ENCODE data around the gene AREG.

Gene AREG

DNA sequence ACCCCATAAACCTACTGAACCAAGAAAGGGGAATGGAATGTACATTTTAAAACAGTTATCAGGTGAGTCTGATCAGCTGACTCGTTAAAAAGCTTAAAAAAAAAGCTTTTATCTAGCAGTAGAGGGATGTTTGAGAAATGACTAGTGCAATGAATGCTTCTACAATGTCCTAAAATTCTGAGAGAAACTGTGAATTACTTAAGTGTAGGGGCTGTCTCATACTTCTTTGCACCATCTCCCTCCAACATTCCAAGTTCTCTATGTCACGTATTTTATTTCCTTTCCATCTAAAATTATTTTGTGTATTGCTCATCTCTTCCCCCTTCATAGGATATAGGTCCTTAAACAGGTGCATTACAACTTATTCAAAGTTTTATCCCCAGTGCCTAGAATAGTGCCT, 11.9 kb upstream of the AREG start:
- DNase-seq (ENCODE audit: low read depth) = no peak

DNA sequence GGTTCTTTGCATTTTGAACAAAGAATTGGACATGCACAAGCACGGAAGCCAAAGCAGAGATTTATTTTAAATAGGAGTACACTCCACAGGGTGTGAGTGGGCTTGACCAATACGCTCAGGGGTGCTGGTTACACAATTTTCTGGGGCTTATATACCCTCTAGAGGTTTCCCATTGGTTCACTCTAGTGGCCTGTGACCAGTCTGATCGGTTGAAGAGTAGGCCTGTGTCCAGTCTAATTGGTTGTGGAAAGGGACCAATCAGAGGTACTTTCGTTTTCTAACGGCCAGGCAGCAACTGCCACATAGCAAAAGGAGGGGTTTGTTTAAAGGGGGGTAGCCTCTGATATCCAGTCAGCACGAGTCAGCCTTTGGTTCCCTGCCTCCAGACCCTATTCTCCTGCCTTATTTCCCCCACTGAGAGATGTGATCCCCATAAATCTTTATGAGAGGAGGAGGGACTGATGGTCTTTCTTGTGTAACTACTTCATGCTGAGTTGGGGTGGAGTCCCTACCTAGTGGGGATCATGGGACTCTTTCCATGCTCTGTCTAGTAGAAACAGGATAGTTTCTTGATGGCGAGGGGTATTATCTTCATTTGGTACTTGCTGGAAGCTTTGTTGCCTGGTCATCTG, 11.3 kb upstream of the AREG start:
- DNase-seq (ENCODE audit: low read depth) = no peak

DNA sequence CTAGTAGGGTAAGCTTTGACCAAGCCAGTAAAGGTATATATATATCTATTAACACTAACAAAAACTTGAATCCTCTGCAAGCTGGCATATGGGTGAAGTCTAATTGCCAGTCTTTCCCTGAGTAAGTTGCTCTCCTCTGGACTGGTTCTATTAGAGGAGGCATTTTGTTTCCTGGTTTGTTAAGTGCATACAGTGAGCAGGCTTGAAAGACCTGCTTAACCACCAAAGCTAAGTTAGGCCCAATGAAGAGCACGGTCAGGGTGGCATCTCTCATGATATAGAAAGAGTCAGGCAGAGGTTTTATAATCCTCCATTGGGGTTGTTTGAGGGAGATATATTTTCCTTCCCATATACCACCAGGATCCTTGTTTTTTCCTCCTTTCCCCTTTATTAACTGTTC, 9.6 kb upstream of the AREG start:
- DNase-seq (ENCODE audit: low read depth) = no peak

DNA sequence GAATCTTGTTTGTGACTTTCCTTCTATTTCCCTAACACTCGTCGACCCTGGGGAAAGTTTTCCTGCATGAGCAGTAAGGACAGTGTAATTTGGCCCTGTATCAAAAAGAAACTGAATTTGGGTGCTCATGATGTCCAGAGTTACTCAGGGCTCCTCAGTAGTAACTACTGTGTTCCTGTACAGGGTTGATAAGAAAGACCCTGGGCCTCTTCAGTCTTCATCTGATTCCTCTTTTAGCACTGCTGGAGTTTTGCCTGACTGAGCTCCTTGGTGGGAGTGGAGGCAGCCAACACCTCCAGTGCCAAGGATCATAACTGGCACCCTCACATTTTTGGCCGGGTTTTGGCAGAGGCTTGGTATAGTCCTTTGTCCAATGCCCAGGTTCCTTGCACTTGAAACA, 7.1 kb upstream of the AREG start:
- DNase-seq (ENCODE audit: low read depth) = no peak

DNA sequence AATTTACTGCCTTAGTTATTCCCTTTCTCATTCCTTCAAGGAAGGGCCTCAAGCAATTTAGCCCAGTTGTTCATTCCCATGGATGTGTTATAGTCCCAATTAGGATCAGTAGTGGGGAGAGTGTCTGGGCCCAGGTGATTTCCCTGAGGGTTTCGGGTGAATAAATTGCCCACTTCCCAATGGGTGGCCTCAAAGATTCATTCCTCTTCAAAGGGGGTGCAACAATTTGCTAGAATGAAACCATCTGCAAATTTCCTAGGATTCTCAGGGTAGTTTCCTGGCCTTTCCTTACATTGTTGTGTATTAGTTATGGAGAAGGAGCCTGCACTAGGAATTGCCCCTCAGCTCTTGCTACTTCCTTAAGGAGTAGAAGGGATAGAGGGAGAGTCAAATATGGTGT, 6.3 kb upstream of the AREG start:
- no peak for DNase-seq (ENCODE audit: low read depth)

DNA sequence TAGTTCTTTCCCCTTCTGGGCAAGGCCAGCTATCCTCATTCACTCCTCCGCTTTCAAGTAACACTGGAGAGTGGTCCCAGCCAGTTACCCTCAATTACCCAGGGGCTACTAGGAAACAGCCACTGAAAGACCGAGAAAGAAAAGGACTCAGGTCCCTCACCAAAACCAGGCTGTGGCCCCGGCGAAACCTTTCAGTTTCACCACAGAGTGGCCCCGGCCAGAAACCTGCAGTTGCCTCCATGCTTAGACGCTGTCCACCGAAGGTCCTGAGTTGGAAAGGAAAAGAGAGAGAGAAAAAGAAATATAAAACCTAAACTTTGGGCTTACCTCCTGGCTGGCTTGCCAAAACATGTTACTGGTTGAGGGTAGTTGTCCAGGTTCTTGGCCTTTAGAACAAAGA, 5.0 kb upstream of the AREG start:
- no peak for DNase-seq (ENCODE audit: low read depth)

DNA sequence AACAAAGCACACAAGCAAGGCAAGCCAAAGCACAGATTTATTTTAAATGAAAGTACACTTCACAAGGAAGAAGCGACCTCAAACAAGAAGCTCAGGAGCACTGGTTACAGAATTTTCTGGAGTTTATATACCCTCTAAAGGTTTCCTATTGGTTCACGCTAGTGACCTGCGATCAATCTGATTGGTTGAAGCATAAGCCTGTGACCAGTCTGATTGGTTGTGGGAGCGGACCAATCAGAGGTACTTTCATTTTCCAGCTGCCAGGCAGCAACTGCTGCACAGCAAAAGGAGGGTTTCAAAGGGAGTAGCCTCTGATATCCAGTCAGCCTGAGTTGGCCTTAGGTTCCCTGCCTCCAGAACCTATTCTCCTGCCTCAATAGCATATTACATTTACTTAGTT, 4.6 kb upstream of the AREG start:
- no peak for DNase-seq (ENCODE audit: low read depth)

DNA sequence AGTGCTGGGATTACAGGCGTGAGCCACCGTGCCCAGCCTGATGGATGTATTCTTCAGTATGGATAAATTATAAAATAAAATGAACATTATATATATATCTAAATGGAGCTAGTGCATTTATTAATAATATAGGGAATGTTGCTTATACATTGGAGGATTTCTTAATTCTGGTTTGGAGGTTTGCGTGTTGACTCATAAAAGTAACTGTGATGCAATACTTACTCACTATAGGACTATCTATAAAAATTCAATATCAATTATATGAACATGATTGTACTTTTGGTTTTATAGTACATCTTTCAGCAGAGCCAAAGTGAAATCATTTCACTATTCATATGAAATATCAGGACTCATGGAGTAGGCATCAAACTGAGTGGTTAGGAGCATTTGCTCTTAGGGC, 3.2 kb upstream of the AREG start:
- no peak for DNase-seq (ENCODE audit: low read depth)

DNA sequence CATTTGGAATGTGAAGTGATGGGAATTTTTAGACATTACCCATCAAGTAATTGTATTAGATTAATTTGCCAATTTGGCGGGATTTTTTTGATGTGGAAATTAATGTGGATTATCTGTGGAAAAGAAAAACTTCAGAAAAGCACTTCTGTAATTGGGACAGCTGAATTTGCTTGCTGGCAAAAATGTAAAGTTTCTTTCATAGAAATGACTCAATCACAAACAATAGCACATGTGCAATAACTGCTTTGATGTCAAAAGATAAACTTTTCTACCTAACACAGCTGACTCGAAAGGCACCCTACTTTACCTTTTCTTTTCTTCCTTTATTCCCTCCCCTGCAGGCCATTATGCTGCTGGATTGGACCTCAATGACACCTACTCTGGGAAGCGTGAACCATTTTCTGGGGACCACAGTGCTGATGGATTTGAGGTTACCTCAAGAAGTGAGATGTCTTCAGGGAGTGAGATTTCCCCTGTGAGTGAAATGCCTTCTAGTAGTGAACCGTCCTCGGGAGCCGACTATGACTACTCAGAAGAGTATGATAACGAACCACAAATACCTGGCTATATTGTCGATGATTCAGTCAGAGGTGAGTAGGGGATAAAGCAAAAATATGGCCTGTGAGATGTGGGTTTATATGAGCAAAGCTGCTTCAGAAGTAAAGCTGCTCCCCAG, 1.4 kb downstream of the AREG start:
- no peak for DNase-seq (ENCODE audit: low read depth)

DNA sequence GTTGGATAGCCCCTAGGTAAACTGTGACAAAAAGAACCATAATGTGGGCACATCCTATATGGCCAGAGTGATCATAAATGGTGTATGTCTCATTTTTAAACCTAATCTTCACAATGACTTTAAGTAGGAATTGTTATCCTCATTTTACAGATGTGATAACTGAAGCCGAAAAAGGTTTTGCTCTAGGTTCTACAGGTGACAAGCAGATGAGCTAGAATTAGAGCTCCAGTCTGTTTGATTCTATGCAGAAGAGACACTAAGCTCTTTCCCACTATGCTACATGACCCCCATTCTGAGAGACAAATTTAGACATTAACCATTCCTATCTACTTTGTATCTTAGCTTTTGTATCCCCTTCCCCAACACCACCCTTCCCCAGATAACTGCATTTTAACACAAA, 2.0 kb downstream of the AREG start:
- no peak for DNase-seq (ENCODE audit: low read depth)

DNA sequence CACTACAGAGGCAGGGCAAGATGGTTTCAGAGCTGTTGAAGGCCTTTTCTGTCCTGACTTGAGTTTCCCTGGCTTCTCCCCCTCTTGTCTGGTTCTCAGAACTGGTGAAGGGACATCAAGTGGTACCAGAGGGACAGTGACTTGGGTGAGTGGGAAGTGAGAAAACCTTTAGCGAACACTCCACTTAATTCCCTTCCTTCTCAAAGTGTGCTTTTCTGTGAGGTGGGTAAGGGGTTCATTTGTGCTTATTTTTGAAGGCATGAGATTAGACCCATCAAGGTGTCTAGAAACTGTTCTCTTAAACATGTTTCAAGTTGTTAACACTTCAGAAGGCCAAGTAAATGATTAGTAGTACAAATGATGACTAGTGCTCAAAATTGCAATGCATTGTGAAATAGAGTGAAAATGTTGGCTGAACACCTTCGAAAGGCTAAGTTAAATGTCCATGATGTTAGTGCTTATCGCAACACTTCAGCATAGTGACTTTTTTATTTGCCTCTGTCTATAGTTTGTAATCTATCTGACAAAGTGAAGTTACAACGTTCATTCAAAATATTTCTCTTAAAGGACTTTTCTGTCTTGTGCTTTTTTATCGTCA, 2.8 kb downstream of the AREG start:
- DNase-seq (ENCODE audit: low read depth) = no peak

DNA sequence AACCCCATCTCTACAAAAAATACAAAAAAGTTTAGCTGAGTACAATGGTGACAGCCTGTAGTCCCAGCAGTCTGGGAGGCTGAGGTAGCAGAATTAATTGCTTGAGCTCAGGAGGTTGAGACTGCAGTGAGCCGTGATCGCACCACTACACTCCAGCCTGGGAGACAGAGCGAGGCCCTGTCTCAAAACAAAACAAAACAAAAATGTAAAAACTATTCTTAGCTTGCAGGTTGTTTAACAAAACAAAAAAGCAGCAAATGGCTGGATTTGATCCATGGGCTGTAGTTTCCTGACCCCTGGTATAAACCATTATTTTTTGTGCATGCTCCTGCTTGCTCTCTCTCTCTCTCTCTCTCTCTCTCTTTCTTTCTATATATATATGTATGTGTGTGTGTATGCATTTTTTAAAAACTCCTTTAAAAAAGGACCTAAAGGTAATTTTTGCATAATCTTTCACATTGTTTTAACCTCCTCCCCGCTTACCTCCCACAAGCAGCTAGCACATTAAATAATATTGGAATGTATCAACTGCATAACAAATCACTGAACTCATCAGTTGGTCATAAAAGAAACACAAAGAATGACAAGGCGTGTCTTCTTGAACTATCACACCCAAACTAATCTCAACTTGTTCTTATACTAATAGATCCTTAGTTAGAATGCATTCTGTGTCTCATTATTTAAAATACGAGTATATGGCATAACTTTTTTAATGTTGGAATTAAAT, 4.8 kb downstream of the AREG start:
- DNase-seq (ENCODE audit: low read depth) = no peak

DNA sequence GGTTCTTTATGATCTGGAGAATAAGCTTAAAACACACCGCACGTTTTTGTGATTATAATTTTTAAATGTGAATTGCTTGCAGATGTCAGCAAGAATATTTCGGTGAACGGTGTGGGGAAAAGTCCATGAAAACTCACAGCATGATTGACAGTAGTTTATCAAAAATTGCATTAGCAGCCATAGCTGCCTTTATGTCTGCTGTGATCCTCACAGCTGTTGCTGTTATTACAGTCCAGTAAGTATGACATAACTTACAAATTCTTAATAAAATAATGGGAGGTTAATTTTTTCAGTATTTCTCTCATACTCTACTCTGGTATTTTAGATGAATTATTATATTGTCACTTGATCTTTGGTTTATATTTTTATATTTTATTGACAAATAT, 5.4 kb downstream of the AREG start:
- DNase-seq (ENCODE audit: low read depth) = no peak

DNA sequence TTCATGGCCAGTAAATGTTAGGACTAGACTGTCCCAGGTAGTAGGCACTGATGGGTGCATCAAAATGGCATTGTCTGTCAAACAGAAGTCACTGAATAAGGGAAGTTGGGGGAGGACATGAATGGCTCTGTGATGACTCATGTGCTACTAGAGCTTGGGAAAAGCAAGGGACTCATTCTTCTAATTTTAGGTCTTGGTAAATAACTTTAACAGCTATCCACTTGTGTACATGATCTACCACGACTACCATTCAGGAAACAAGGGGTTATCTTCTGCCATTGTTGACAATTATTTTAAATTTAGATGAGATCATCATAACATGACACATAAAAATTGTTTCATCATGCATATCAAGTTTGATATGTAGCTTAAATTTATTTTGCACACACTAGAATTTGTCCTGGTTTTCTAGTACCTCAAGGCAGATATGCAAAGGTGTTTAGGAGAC, 6.3 kb downstream of the AREG start:
- DNase-seq (ENCODE audit: low read depth) = no peak

DNA sequence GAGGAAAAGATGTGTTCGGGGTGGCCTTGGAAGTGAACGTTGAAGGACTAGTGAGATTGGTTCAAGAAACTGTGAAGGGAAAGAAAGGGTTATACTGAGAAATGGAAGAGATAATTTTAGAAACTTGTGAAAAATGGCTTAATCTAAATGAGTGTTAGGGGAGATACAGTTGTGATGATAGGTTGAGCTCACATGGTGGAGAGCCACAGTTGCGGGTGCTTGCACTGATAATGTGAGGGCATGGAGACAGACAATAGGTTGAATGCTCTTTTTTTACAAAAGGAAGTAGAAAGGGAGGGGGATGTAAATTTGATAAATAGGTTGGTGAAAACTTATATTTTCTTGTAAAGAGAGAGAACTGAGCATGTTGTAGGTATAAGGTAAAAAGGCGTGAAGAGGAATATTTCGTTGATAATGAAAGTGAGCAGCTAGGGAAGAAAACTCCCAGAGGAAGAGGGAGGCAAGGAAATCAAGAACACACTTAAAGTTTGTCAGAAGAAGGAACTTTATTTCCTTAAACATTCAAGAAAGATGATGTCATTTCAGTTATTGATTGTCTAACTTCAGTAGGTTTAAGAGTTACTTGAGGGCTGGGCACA, 8.2 kb downstream of the AREG start:
- DNase-seq (ENCODE audit: low read depth) = no peak

DNA sequence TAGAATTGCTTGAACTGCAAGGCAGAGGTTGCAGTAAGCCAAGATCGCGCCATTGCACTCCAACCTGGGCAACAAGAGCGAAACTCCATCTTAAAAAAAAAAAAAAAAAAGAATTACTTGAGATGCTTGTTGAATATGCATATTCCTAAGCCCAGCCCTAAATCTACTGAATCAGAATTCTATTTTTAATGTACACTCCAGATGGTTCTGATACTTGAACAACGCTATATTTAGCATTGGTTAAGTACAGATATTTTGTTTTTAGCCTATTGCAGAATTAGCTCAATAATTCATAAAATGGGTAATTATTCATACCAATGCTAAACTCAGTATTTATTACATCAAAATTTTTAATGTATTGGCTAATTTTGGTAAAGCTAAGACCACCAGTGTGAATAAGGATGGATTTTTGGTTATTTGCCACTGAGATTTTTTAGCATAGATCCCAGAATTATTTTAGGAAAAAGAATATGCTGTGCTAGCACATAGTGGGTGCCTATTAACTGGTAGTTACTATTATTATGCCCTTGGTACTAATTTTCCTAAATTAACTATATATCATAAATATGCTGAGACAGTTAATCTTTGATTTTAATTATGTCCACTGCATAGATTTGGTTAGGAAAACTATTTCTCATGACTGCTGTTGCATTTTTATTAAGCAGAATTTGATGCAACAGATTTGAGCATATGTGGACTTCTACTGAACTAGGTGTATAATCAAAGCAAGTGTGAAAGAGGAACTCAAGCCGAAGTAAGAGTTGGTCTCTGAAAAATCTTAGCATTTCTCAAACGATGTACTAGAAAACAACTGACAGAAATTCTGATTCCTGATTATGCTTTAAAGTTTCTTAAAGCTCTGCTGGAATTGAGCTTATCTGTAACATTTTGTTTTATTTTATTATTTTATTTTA, 9.2 kb downstream of the AREG start:
- DNase-seq (ENCODE audit: low read depth) = no peak

DNA sequence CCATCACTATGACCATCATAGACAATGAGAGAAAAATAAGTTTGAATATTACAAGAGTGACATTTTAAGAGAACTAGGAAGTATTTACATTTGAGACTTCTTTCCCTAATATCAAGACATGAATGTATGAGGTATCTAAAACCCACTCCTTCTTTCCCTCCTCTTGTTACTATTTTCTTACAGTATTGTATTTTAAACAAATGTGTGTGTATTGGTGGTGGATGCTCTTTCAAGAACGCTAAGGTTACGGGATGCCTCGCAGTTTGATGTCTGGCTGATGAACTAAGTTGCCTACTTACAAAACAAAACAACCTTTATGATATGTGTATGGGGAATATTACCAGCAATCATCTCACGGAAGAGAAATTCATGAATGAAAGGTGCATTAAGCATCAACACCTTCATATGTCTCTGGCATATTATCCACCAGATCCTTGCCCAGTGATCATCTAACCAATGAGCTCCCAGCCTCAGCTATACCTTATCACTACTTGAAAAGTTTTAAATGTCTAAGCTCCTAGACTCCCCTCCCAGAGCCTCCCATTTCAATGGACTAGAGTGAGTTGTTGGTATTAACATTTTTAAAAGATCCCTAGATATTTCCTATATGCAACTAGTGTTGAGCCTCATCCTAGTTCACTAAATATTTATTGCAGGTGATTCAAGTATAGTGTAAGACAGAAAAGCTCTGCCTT, 10.6 kb downstream of the AREG start:
- no peak for DNase-seq (ENCODE audit: low read depth)

DNA sequence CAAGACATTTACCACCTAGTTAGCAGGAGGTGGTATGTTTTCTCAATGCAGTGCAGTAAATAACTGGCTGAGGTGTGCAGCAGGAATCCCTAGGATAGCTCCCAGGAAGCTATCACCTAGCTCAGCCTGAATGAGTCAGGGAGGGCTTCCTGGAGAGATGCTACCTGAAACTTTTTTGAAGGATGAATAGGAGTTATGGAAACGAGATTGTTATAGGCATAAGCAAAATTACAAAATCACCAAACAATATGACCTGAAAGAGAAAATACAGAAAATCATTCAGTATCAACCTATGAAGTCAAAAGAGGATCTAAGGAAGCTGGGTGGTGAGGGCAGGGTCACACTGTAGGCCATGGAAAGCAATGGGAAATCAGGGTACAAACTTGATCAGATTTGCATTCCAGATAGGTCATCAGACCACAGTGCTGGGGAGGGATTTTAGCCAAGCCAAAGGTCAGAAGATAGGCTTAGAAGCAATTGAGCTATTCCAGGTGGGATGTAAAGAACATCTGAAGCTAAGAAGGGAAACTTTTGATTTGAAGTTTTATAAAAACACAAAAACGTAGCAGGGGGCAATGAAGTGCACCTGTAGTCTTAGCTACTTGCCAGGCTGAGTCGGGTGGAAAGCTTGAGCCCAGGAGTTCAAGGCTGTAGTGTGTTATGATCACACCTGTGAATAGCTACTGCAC, 11.3 kb downstream of the AREG start:
- DNase-seq (ENCODE audit: low read depth) = no peak

DNA sequence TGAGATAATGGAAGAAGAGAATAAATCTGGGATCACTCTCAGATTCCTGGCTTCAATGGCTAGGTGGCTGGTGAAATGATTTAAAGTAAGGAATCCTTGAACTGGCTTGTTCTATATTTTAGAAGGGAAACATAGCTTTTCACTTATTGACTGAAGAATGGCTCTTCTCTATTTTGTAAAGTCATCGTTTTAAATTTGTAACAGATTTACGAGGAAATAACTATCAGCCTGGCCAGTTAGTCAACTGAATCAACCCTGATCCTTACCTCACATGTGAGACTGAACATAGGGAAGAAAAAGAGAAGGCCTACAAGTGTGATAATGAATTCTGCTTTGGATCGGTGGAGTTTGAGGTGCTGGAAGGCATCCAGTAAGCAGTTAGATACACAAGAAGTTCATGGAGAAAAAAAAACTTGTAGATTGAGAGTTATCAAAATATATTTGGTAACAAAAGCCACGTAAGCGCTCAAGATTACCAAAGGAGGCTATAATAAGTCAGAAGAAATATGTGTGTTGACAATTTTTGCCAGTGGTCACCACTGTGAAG, 12.0 kb downstream of the AREG start:
- no peak for DNase-seq (ENCODE audit: low read depth)

DNA sequence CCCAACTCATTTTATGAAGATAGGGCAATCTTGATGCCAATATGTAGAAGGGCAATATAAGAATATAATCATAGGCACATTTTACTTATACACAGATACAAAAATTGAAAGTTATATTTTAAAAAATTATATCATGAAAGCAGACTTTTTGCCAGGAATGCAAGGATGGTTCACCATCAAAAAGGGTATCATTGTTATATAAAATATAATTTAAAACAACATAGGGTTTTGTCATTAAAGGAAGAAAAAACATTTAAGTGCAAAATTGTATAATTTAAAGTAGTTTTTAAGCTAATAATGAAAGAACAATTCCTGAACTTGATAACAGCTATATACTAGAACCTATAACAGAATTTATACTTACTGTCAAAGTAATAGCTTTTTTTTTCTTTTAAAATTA, 15.9 kb downstream of the AREG start:
- no peak for DNase-seq (ENCODE audit: low read depth)
